ENCODE results near the gene PHTF1.

DNA sequence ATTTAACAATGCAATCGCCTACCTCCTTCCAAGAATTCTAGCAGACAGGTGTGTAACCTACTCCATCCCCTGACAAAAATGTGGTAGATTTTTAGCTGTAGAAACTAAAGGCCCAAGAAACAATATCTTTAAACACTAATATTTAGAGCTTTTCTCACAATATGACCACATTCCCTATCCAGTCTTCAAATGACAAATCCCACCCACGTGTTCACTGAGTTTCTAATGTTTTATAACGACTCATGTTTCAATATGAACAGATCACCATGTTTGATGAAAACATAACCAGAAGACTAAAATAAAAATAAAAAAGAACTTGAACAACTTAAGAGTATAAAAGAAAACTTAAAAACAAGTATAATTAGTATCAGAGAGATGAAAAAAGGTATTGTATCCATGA is 28.4 kb upstream of the PHTF1 start:
- TF ChIP-seq EZH2phosphoT487 (IDR thresholded peaks at IDR 0.05; ENCODE audit: borderline replicate concordance, low read length) = no peak
- TF ChIP-seq, protein P1, sequence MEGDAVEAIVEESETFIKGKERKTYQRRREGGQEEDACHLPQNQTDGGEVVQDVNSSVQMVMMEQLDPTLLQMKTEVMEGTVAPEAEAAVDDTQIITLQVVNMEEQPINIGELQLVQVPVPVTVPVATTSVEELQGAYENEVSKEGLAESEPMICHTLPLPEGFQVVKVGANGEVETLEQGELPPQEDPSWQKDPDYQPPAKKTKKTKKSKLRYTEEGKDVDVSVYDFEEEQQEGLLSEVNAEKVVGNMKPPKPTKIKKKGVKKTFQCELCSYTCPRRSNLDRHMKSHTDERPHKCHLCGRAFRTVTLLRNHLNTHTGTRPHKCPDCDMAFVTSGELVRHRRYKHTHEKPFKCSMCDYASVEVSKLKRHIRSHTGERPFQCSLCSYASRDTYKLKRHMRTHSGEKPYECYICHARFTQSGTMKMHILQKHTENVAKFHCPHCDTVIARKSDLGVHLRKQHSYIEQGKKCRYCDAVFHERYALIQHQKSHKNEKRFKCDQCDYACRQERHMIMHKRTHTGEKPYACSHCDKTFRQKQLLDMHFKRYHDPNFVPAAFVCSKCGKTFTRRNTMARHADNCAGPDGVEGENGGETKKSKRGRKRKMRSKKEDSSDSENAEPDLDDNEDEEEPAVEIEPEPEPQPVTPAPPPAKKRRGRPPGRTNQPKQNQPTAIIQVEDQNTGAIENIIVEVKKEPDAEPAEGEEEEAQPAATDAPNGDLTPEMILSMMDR (conservative IDR thresholded peaks at IDR 0.05; ENCODE audit: low read depth, low read length) = no peak

All from PC-3 (cell line).